DOHH2 (cell line): ENCODE measurements around the gene PLBD2.

ENCODE experiments used
- EZH2phosphoT487 ChIP-seq: fragments of 200-600 bp; sonication (generic); IDR thresholded peaks from 2 replicates; pipeline ENCODE4 v1.6.1; 2017; ENCODE audit warnings: borderline replicate concordance, mild to moderate bottlenecking, antibody characterized with exemption, low read length, moderate library complexity, mixed read lengths
- TF ChIP-seq, protein P1 (sequence below): fragments of 200-600 bp; sonication (generic); IDR thresholded peaks from one replicate; pipeline ENCODE4 v1.5.1; 2014; ENCODE audit warnings: antibody characterized with exemption, mild to moderate bottlenecking, low read depth, low read length; ENCODE audit not compliant: poor library complexity, severe bottlenecking

DNA sequence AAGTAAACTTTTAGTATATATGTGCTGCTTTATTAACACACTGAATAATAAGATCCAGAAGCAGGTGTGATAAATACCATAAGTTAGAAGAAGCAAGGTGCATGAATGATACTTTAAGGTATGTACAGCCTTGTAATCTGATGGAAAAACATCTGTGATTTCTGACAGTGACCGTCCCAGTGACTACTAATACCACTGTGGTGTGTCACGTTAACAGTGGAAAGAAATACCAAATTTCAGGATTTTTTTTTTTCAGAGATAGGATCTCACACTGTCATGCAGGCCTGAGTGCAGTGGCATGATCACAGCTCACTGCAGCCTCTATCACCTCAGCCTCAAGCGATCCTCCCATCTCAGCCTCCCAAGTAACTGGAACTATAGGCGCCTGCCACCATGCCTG, 23.8 kb downstream of the PLBD2 start:
- TF ChIP-seq, protein P1, sequence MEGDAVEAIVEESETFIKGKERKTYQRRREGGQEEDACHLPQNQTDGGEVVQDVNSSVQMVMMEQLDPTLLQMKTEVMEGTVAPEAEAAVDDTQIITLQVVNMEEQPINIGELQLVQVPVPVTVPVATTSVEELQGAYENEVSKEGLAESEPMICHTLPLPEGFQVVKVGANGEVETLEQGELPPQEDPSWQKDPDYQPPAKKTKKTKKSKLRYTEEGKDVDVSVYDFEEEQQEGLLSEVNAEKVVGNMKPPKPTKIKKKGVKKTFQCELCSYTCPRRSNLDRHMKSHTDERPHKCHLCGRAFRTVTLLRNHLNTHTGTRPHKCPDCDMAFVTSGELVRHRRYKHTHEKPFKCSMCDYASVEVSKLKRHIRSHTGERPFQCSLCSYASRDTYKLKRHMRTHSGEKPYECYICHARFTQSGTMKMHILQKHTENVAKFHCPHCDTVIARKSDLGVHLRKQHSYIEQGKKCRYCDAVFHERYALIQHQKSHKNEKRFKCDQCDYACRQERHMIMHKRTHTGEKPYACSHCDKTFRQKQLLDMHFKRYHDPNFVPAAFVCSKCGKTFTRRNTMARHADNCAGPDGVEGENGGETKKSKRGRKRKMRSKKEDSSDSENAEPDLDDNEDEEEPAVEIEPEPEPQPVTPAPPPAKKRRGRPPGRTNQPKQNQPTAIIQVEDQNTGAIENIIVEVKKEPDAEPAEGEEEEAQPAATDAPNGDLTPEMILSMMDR: no peak
- no peak for TF ChIP-seq EZH2phosphoT487
